D721Med (cell line): ENCODE data around the gene UBE2C.

Source experiments
- DNase-seq: peaks from one replicate; pipeline ENCODE4 v3.0.0; 2011; ENCODE audit warnings: low spot score; ENCODE audit not compliant: insufficient read length
- FAIRE-seq: peaks from 2 replicates; lab custom pipeline; 2011; peaks lifted over from hg19 to GRCh38; lab: Jason Lieb, UNC
- CTCF ChIP-seq: IDR thresholded peaks from 2 replicates; pipeline ENCODE4 v1.5.1; 2012; ENCODE audit warnings: mild to moderate bottlenecking, control low read depth; ENCODE audit not compliant: insufficient read depth; ENCODE audit errors: missing control alignments

UBE2C gene

GRCh38 chr20:45774945-45775344 lies 37.5 kb upstream of the UBE2C start:
- FAIRE-seq, result no peak

GRCh38 chr20:45775411-45775810 lies 37.0 kb upstream of the UBE2C start:
- TF ChIP-seq CTCF, result no peak
- FAIRE-seq (no peak), DNase-seq (no peak)

More at GRCh38 chr20:45774945-45775344, 37.5 kb upstream of the UBE2C start:
- TF ChIP-seq CTCF, result no peak
- no peak for DNase-seq

GRCh38 chr20:45776931-45777330 lies 35.5 kb upstream of the UBE2C start:
- no peak for TF ChIP-seq CTCF
- FAIRE-seq (no peak), DNase-seq (no peak)

GRCh38 chr20:45779011-45779915 lies 33.2 kb upstream of the UBE2C start:
- DNase-seq (no peak), FAIRE-seq (no peak)
- no peak for TF ChIP-seq CTCF

GRCh38 chr20:45780159-45780558 lies 32.3 kb upstream of the UBE2C start:
- no peak for TF ChIP-seq CTCF
- no peak for DNase-seq
- FAIRE-seq, result no peak

- no peak for FAIRE-seq
- no peak for DNase-seq
- TF ChIP-seq CTCF, result no peak
Observed at GRCh38 chr20:45781391-45781931, 31.0 kb upstream of the UBE2C start.

GRCh38 chr20:45782890-45783289 lies 29.6 kb upstream of the UBE2C start:
- DNase-seq, result no peak
- FAIRE-seq, result no peak
- no peak for TF ChIP-seq CTCF
